HEK293 (cell line): ENCODE data around the gene WDR3.

ENCODE experiments used
- CTCF ChIA-PET: fragments of 350-600 bp; formaldehyde crosslinking; extraction: SDS; loops from one replicate; lab custom pipeline; 2021; ENCODE audit warnings: antibody characterized with exemption; lab: Yijun Ruan, JAX
- POLR2A ChIA-PET: fragments of 300-600 bp; formaldehyde crosslinking; extraction: SDS; loops from one replicate; lab custom pipeline; 2020; ENCODE audit warnings: antibody characterized with exemption, inconsistent platforms; lab: Yijun Ruan, JAX
- H3K27ac ChIP-seq: fragments of 200-500 bp; sonication (Bioruptor generic); 2 replicates; pipeline ENCODE4 v1.5.1; 2014; ENCODE audit warnings: low read depth, low read length, control low read depth, inconsistent platforms; ENCODE audit errors: extremely low read depth
- H3K36me3 ChIP-seq, 2 experiments: fragments of 200-500 bp in 1 of 2; sonication (Bioruptor generic) in 1 of 2; 1 replicate in 1 of 2; 2 replicates in 1 of 2; pipeline ENCODE4 v1.5.1; 2014 to 2017; ENCODE audit warnings: inconsistent platforms in 2 of 2, low read length in 2 of 2; ENCODE audit not compliant: control insufficient read depth in 2 of 2, insufficient read depth in 1 of 2
- H3K4me1 ChIP-seq: fragments of 200-500 bp; sonication (Bioruptor generic); 2 replicates; pipeline ENCODE4 v1.5.1; 2014; ENCODE audit warnings: mild to moderate bottlenecking, low read length, inconsistent platforms; ENCODE audit not compliant: control insufficient read depth, insufficient read depth
- H3K4me3 ChIP-seq: 2 replicates; pipeline ENCODE4 v1.5.1; 2011; ENCODE audit warnings: low read depth, mild to moderate bottlenecking, control low read depth, low read length, moderate library complexity
- H3K9me3 ChIP-seq: fragments of 200-500 bp; sonication (Bioruptor generic); 2 replicates; pipeline ENCODE4 v1.5.1; 2014; ENCODE audit warnings: low read depth, low read length, inconsistent platforms; ENCODE audit not compliant: control insufficient read depth, insufficient read depth
- GFI1B ChIP-seq: fragments of 450-650 bp; formaldehyde crosslinking; IDR thresholded peaks from 2 replicates; pipeline ENCODE4 v1.5.1; 2016; ENCODE audit warnings: missing biosample characterization, missing genetic modification characterization
- GLIS1 ChIP-seq: fragments of 450-650 bp; formaldehyde crosslinking; IDR thresholded peaks from 2 replicates; pipeline ENCODE4 v1.5.1; 2016; ENCODE audit warnings: missing biosample characterization, missing genetic modification characterization
- HOXC10 ChIP-seq: sonication (generic); formaldehyde crosslinking; IDR thresholded peaks from 2 replicates; pipeline ENCODE4 v1.8.1; 2023; ENCODE audit warnings: mild to moderate bottlenecking, missing genetic modification reagents
- KLF7 ChIP-seq: fragments of 450-650 bp; formaldehyde crosslinking; IDR thresholded peaks from 2 replicates; pipeline ENCODE4 v1.5.1; 2016; ENCODE audit warnings: missing biosample characterization, missing genetic modification characterization, borderline replicate concordance
- MEIS1 ChIP-seq: sonication (generic); formaldehyde crosslinking; IDR thresholded peaks from 2 replicates; pipeline ENCODE4 v1.8.1; 2022; ENCODE audit warnings: missing genetic modification reagents, mild to moderate bottlenecking, borderline replicate concordance
- MYNN ChIP-seq: fragments of 450-650 bp; formaldehyde crosslinking; IDR thresholded peaks from 2 replicates; pipeline ENCODE4 v1.5.1; 2016; ENCODE audit warnings: missing biosample characterization, missing genetic modification characterization, borderline replicate concordance
- PRDM1 ChIP-seq: fragments of 450-650 bp; formaldehyde crosslinking; IDR thresholded peaks from 2 replicates; pipeline ENCODE4; 2016; ENCODE audit warnings: missing biosample characterization, missing genetic modification characterization
- RBAK ChIP-seq: fragments of 450-650 bp; formaldehyde crosslinking; IDR thresholded peaks from 2 replicates; pipeline ENCODE4 v1.5.1; 2016; ENCODE audit warnings: missing biosample characterization, missing genetic modification characterization
- SCRT1 ChIP-seq: fragments of 450-650 bp; formaldehyde crosslinking; IDR thresholded peaks from 2 replicates; pipeline ENCODE4 v1.5.1; 2016; ENCODE audit warnings: missing biosample characterization, missing genetic modification characterization, borderline replicate concordance
- SCRT2 ChIP-seq: fragments of 450-650 bp; formaldehyde crosslinking; IDR thresholded peaks from 2 replicates; pipeline ENCODE4 v1.5.1; 2016; ENCODE audit warnings: missing biosample characterization, missing genetic modification characterization
- TRIM28 ChIP-seq: IDR thresholded peaks from 2 replicates; pipeline ENCODE4 v1.6.1; 2011; ENCODE audit warnings: low read length, control low read depth, borderline replicate concordance
- ZBTB17 ChIP-seq: fragments of 450-650 bp; formaldehyde crosslinking; IDR thresholded peaks from 2 replicates; pipeline ENCODE4 v1.5.1; 2016; ENCODE audit warnings: missing biosample characterization, missing genetic modification characterization
- ZNF146 ChIP-seq: fragments of 450-650 bp; formaldehyde crosslinking; IDR thresholded peaks from 2 replicates; pipeline ENCODE4 v1.5.1; 2016; ENCODE audit warnings: missing biosample characterization, missing genetic modification characterization
- ZNF184 ChIP-seq: fragments of 450-650 bp; IDR thresholded peaks from 2 replicates; pipeline ENCODE4 v1.5.1; 2018; ENCODE audit warnings: missing biosample characterization, mild to moderate bottlenecking, missing genetic modification characterization
- ZNF214 ChIP-seq: fragments of 450-650 bp; formaldehyde crosslinking; IDR thresholded peaks from 2 replicates; pipeline ENCODE4 v1.5.1; 2017; ENCODE audit warnings: missing biosample characterization, mild to moderate bottlenecking, missing genetic modification characterization, borderline replicate concordance
- ZNF366 ChIP-seq: fragments of 450-650 bp; formaldehyde crosslinking; conservative IDR thresholded peaks from 2 replicates; pipeline ENCODE4 v1.5.1; 2016; ENCODE audit warnings: missing biosample characterization, missing genetic modification characterization
- ZNF548 ChIP-seq: fragments of 450-650 bp; formaldehyde crosslinking; IDR thresholded peaks from 2 replicates; pipeline ENCODE4 v1.5.1; 2016; ENCODE audit warnings: missing biosample characterization, missing genetic modification characterization
- ZNF660 ChIP-seq: fragments of 450-650 bp; IDR thresholded peaks from 2 replicates; pipeline ENCODE4 v1.5.1; 2018; ENCODE audit warnings: missing biosample characterization, mild to moderate bottlenecking, missing genetic modification characterization
- ZXDB ChIP-seq: fragments of 450-650 bp; formaldehyde crosslinking; IDR thresholded peaks from 2 replicates; pipeline ENCODE4 v1.5.1; 2016; ENCODE audit warnings: missing biosample characterization, missing genetic modification characterization
- TF ChIP-seq, protein P1 (sequence below): fragments of 450-650 bp; formaldehyde crosslinking; IDR thresholded peaks from 2 replicates; pipeline ENCODE4 v1.5.1; 2016; ENCODE audit warnings: missing biosample characterization, missing genetic modification characterization
- TF ChIP-seq, protein P2 (sequence below): fragments of 450-650 bp; formaldehyde crosslinking; IDR thresholded peaks from 2 replicates; pipeline ENCODE4 v1.5.1; 2016; ENCODE audit warnings: missing biosample characterization, missing genetic modification characterization
- TF ChIP-seq, protein P3 (sequence below): fragments of 450-650 bp; formaldehyde crosslinking; IDR thresholded peaks from 2 replicates; pipeline ENCODE4 v1.5.1; 2016; ENCODE audit warnings: missing biosample characterization, missing genetic modification characterization
- TF ChIP-seq, protein P4 (sequence below): fragments of 450-650 bp; formaldehyde crosslinking; IDR thresholded peaks from 2 replicates; pipeline ENCODE4 v1.5.1; 2016; ENCODE audit warnings: missing biosample characterization, missing genetic modification characterization
- TF ChIP-seq, protein P5 (sequence below): fragments of 450-650 bp; formaldehyde crosslinking; IDR thresholded peaks from 2 replicates; pipeline ENCODE4 v1.5.1; 2016; ENCODE audit warnings: missing biosample characterization, missing genetic modification characterization

WDR3 gene

DNA sequence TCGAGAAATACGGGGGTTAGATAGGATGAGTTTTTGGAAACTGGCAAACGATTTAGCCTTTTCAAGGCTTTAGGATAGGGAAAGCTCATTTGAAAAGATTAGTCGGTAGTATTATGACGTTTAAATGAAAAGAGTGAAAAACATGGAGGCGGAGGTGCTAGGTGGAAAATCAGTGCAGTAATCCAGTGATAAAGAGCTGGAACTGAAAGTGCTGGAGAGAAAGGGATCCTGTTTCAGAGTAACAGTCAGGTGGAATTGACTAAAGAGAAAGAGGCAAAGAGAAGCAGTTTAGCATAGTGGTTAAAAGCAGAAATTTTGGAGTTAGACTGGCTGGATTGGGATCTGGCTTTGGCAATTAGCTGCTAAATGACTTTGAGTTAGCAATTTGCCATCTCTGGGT is 945 bp downstream of the WDR3 start:
- ChIA-PET CTCF (interaction anchor here (0.9 kb wide), 1 partner anchor 174 kb away, joined by 3 read pairs; no protein-coding TSS in a partner anchor), POLR2A (no interaction called here)
- H3K9me3 ChIP-seq, result no peaks in the 10 kb centered on the region
- no peak for TF ChIP-seq ZBTB17 (tag by site-specific recombination)
- TF ChIP-seq MEIS1, result no peak
- peak; percentile 48; the same call in 1 of the 2 replicates for TF ChIP-seq MYNN (tag by site-specific recombination)
- peak; percentile 91 for TF ChIP-seq PRDM1
- TF ChIP-seq, protein P1, sequence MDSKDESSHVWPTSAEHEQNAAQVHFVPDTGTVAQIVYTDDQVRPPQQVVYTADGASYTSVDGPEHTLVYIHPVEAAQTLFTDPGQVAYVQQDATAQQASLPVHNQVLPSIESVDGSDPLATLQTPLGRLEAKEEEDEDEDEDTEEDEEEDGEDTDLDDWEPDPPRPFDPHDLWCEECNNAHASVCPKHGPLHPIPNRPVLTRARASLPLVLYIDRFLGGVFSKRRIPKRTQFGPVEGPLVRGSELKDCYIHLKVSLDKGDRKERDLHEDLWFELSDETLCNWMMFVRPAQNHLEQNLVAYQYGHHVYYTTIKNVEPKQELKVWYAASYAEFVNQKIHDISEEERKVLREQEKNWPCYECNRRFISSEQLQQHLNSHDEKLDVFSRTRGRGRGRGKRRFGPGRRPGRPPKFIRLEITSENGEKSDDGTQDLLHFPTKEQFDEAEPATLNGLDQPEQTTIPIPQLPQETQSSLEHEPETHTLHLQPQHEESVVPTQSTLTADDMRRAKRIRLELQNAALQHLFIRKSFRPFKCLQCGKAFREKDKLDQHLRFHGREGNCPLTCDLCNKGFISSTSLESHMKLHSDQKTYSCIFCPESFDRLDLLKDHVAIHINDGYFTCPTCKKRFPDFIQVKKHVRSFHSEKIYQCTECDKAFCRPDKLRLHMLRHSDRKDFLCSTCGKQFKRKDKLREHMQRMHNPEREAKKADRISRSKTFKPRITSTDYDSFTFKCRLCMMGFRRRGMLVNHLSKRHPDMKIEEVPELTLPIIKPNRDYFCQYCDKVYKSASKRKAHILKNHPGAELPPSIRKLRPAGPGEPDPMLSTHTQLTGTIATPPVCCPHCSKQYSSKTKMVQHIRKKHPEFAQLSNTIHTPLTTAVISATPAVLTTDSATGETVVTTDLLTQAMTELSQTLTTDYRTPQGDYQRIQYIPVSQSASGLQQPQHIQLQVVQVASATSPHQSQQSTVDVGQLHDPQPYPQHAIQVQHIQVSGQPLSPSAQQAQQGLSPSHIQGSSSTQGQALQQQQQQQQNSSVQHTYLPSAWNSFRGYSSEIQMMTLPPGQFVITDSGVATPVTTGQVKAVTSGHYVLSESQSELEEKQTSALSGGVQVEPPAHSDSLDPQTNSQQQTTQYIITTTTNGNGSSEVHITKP (tag by site-specific recombination), result no peak
- TF ChIP-seq TRIM28, result no peak
- peak; percentile 78 for TF ChIP-seq GFI1B (tag by site-specific recombination)
- 0 out of 2 replicates have a peak, but pooled peaks have one; percentile 7 for TF ChIP-seq ZNF366 (tag by site-specific recombination)
- 0 out of 2 replicates have a peak, but pooled peaks have one; percentile 16 for TF ChIP-seq ZNF660 (tag by site-specific recombination)
- TF ChIP-seq RBAK (tag by site-specific recombination), result no peak
- H3K4me1 ChIP-seq, result peaks cover 7% of the 10 kb centered on the region; the same call in 1 of the 2 replicates
- H3K4me3 ChIP-seq, result peak overlapping the region; percentile 92
- H3K27ac ChIP-seq, result no peak overlapping the region
- peaks cover 8 to 24% of the 10 kb centered on the region in 2 experiments; a peak in 2 of 3 replicates for H3K36me3 ChIP-seq

DNA sequence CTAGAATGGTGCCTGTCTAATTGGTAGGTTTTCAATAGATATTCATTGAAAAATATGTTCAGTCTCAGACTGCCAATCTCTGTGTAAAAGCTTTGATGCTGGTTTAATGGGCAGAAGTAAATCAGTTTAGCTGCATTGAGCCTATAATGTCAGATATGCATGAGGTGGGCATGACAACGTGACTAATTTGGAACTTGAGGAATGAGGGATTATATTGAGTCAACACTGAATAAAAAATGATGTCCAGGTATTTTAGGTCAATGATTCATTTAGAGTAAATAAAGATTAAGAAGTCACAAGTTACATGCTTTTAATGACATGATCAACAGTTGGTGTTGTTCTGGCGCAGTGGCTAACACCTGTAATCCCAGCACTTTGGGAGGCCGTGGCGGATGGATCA is 3.0 kb downstream of the WDR3 start:
- TF ChIP-seq ZNF184, result no peak
- TF ChIP-seq SCRT2 (tag by site-specific recombination), result peak; percentile 69
- TF ChIP-seq SCRT1 (tag by site-specific recombination), result 0 out of 2 replicates have a peak, but pooled peaks have one; percentile 44
- Histone ChIP-seq H3K4me3 (no peak overlapping the region), H3K4me1 (peaks cover 7% of the 10 kb centered on the region; the same call in 1 of the 2 replicates), H3K27ac (no peak overlapping the region), H3K9me3 (no peaks in the 10 kb centered on the region), H3K36me3 (peaks cover 17 to 38% of the 10 kb centered on the region in 2 experiments; a peak in 2 of 3 replicates)
- CTCF ChIA-PET, result no interaction called here
- POLR2A ChIA-PET, result no interaction called here

DNA sequence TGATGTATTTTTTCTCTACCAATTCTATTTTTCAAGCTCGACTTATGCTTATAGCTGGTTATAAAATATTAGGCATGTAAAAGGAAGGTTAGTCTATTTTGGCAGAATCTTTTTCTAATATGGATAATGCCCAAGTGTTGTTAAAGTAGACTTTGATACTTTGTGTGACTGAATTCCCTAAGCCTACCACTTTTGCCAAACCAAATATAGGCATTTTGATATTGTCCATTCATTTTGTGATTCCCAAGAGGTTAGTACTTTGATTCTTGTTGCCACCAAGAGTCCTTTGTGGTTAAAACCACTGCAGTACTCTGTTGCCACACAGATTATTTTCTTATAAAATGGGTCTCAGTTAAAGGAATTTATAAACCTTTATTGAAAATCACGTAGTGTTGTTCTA is 4.2 kb downstream of the WDR3 start:
- Histone ChIP-seq H3K36me3 (peaks cover 20 to 50% of the 10 kb centered on the region in 2 experiments; a peak in 2 of 3 replicates), H3K9me3 (no peaks in the 10 kb centered on the region), H3K4me1 (peaks cover 7% of the 10 kb centered on the region; the same call in 1 of the 2 replicates), H3K27ac (no peak overlapping the region), H3K4me3 (no peak overlapping the region)
- ChIA-PET POLR2A (no interaction called here), CTCF (no interaction called here)
- TF ChIP-seq GLIS1 (tag by site-specific recombination), result no peak
- TF ChIP-seq ZNF214, result no peak
- TF ChIP-seq, protein P2, sequence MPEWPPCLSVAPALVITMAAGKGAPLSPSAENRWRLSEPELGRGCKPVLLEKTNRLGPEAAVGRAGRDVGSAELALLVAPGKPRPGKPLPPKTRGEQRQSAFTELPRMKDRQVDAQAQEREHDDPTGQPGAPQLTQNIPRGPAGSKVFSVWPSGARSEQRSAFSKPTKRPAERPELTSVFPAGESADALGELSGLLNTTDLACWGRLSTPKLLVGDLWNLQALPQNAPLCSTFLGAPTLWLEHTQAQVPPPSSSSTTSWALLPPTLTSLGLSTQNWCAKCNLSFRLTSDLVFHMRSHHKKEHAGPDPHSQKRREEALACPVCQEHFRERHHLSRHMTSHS (tag by site-specific recombination), result no peak
- TF ChIP-seq, protein P3, sequence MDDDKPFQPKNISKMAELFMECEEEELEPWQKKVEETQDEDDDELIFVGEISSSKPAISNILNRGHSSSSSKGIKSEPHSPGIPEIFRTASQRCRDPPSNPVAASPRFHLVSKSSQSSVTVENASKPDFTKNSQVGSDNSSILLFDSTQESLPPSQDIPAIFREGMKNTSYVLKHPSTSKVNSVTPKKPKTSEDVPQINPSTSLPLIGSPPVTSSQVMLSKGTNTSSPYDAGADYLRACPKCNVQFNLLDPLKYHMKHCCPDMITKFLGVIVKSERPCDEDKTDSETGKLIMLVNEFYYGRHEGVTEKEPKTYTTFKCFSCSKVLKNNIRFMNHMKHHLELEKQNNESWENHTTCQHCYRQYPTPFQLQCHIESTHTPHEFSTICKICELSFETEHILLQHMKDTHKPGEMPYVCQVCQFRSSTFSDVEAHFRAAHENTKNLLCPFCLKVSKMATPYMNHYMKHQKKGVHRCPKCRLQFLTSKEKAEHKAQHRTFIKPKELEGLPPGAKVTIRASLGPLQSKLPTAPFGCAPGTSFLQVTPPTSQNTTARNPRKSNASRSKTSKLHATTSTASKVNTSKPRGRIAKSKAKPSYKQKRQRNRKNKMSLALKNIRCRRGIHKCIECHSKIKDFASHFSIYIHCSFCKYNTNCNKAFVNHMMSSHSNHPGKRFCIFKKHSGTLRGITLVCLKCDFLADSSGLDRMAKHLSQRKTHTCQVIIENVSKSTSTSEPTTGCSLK (tag by site-specific recombination), result no peak
- TF ChIP-seq, protein P4, sequence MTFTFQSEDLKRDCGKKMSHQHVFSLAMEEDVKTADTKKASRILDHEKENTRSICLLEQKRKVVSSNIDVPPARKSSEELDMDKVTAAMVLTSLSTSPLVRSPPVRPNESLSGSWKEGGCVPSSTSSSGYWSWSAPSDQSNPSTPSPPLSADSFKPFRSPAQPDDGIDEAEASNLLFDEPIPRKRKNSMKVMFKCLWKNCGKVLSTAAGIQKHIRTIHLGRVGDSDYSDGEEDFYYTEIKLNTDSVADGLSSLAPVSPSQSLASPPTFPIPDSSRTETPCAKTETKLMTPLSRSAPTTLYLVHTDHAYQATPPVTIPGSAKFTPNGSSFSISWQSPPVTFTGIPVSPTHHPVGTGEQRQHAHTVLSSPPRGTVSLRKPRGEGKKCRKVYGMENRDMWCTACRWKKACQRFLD, result no peak
- no peak for TF ChIP-seq ZNF146 (tag by site-specific recombination)
- no peak for TF ChIP-seq ZXDB
- TF ChIP-seq ZNF548 (tag by site-specific recombination), result no peak
- TF ChIP-seq, protein P5, sequence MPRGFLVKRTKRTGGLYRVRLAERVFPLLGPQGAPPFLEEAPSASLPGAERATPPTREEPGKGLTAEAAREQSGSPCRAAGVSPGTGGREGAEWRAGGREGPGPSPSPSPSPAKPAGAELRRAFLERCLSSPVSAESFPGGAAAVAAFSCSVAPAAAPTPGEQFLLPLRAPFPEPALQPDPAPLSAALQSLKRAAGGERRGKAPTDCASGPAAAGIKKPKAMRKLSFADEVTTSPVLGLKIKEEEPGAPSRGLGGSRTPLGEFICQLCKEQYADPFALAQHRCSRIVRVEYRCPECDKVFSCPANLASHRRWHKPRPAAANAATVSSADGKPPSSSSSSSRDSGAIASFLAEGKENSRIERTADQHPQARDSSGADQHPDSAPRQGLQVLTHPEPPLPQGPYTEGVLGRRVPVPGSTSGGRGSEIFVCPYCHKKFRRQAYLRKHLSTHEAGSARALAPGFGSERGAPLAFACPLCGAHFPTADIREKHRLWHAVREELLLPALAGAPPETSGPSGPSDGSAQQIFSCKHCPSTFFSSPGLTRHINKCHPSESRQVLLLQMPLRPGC (tag by site-specific recombination), result no peak
- no peak for TF ChIP-seq KLF7
- TF ChIP-seq HOXC10 (CRISPR knock-in tag), result no peak
